ENCODE measurements around the gene EZR.

DNA sequence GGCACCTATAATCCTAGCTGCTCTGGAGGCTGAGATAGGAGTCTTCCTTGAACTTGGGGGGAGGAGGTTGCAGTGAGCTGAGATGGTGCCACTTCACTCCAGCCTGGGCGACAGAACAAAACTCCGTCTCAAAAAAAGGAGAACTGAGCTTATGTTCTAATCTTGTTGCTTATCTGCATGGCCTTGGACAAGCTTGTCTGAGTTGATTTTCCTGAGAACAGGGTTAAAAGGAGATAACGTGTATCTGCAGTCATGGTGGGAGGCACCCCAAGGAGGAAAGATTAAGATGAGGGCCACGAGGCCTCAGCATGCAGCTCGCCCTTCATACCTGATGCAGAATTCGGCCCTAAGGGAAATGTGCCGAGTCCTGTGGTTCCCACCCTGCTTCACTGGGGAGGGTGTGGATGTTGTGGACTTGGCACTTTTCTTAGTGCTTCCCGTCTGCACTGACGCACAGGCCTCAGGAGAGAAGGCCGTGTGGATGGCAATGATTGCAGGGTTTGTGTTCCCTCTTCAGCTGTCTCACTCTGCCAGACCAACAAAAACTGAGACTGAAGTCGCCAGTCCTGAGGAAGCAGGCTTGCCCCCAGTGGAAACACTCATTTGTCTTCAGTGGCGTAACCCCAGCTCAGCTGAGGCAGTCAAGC lies 56.3 kb downstream of the EZR start:
- TF ChIP-seq EZH2 (IDR thresholded peaks at IDR 0.05) = no peak
- TF ChIP-seq POLR2AphosphoS5 (IDR thresholded peaks at IDR 0.05; ENCODE audit: borderline replicate concordance, low read depth, low read length) = no peak

All from SK-N-MC (cell line).